ENCODE results near the gene EARS2. TPM values are rescaled to one million over a fixed set of nuclear protein-coding genes. Genes with fewer than 3 reads are reported as not detected.

EARS2 gene
- total RNA-seq, 2 donors from 2014 or later = 18.2 to 83.1 TPM

DNA sequence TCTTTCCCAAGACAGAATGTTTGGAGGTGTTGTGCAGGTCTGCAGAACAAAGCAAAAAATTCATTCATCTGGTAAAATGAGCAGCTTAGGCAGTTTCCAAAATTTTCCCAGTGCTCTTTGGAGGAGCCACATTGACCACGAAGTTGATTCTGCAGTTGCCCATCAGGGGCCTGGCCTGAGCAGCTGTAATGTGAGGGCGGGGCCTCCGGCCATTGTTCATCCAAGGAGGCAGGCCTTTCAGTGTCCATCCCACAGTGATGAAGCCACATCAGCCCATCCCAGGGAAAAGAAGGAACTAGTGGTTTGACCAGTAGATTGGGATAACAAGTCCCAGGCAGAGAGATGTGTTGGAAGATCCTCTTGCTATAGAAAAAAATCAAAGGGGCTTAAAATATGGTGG, 10.5 kb upstream of the EARS2 start:
- 95 to 100% methylated on average over 2 to 3 of the region's 3 CpGs for WGBS, 2 donors
- peaks cover 6 to 51% of the 10 kb centered on the region in 2 donors for H3K36me3 ChIP-seq (replicated peaks in 1 of 2; ENCODE audit: insufficient read depth in 1 of 2, low read depth in 2 of 2)
- H3K4me3 ChIP-seq = no peak overlapping the region
- DNase-seq (no peak), ATAC-seq (no peak)
- TF ChIP-seq POLR2A (IDR thresholded peaks at IDR 0.05) (no peak), CTCF (IDR thresholded peaks at IDR 0.05) (no peak)
- H3K27ac ChIP-seq = no peak overlapping the region
- no peaks in the 10 kb centered on the region for H3K4me1 ChIP-seq
- no peaks in the 10 kb centered on the region for H3K27me3 ChIP-seq
- no peaks in the 10 kb centered on the region for H3K9me3 ChIP-seq
- intact Hi-C loops (cut with DNase I) = no loop called here

GRCh38 chr16:23566724-23567123, 9.6 kb upstream of the EARS2 start:
- Histone ChIP-seq H3K4me1 (no peaks in the 10 kb centered on the region), H3K27me3 (no peaks in the 10 kb centered on the region), H3K27ac (no peak overlapping the region), H3K4me3 (no peak overlapping the region), H3K9me3 (no peaks in the 10 kb centered on the region), H3K36me3 (replicated peaks in 1 of 2; ENCODE audit: insufficient read depth in 1 of 2, low read depth in 2 of 2) (peaks cover 6 to 57% of the 10 kb centered on the region in 2 donors)
- no peak for TF ChIP-seq POLR2A (IDR thresholded peaks at IDR 0.05)
- TF ChIP-seq CTCF (IDR thresholded peaks at IDR 0.05) = no peak
- no peak for ATAC-seq
- 94 to 95% methylated on average over 8 of the region's 8 CpGs for WGBS, 2 donors
- intact Hi-C loops (cut with DNase I) = no loop called here
- DNase-seq = no peak

GRCh38 chr16:23564575-23565363, 7.6 kb upstream of the EARS2 start:
- no peaks in the 10 kb centered on the region for H3K27me3 ChIP-seq
- H3K36me3 ChIP-seq (replicated peaks in 1 of 2; ENCODE audit: insufficient read depth in 1 of 2, low read depth in 2 of 2) = peaks cover 6 to 54% of the 10 kb centered on the region in 2 donors
- intact Hi-C loops (cut with DNase I) = no loop called here
- WGBS, 2 donors = 92% methylated on average over 9 of the region's 9 CpGs
- peak; percentile 21 for ATAC-seq
- no peak overlapping the region for H3K27ac ChIP-seq
- no peaks in the 10 kb centered on the region for H3K9me3 ChIP-seq
- DNase-seq = peak in 1 of 4 donors; percentile 20
- no peak overlapping the region for H3K4me3 ChIP-seq
- TF ChIP-seq POLR2A (IDR thresholded peaks at IDR 0.05) (no peak), CTCF (IDR thresholded peaks at IDR 0.05) (no peak)
- peaks cover 12% of the 10 kb centered on the region for H3K4me1 ChIP-seq

- H3K4me3 ChIP-seq = no peak overlapping the region
- 92% methylated on average over 6 of the region's 6 CpGs for WGBS, 2 donors
- H3K27ac ChIP-seq = no peak overlapping the region
- H3K27me3 ChIP-seq = no peaks in the 10 kb centered on the region
- no peaks in the 10 kb centered on the region for H3K9me3 ChIP-seq
- H3K36me3 ChIP-seq (replicated peaks in 1 of 2; ENCODE audit: insufficient read depth in 1 of 2, low read depth in 2 of 2) = peaks cover 6 to 44% of the 10 kb centered on the region in 2 donors
- intact Hi-C loops (cut with DNase I) = no loop called here
- H3K4me1 ChIP-seq = peaks cover 27% of the 10 kb centered on the region
- DNase-seq = no peak
- ATAC-seq = no peak
- no peak for TF ChIP-seq POLR2A (IDR thresholded peaks at IDR 0.05)
- no peak for TF ChIP-seq CTCF (IDR thresholded peaks at IDR 0.05)
Measured at GRCh38 chr16:23563186-23563585, 6.0 kb upstream of the EARS2 start.

DNA sequence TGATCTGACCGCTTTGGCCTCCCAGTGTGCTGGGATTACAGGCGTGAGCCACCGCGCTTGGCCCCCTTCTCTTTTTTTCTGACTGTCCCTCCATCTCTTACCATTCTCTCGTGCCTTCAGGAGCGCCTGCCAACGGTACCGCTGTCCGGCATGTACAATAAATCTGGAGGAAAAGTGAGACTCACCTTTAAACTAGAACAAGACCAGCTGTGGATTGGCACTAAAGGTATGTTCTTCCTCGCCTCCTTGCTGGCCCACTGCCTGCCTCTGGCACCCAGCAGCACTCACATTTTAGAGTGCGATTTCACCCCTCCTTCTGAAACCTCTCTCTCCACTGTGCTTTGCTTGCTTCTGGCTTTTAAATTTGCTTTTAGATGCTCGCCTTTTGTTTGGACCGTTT, 5.4 kb upstream of the EARS2 start:
- Histone ChIP-seq H3K27me3 (no peaks in the 10 kb centered on the region), H3K36me3 (replicated peaks in 1 of 2; ENCODE audit: insufficient read depth in 1 of 2, low read depth in 2 of 2) (peaks cover 6 to 42% of the 10 kb centered on the region in 2 donors), H3K4me1 (peaks cover 30% of the 10 kb centered on the region), H3K4me3 (no peak overlapping the region), H3K27ac (no peak overlapping the region), H3K9me3 (no peaks in the 10 kb centered on the region)
- no peak for DNase-seq
- no peak for TF ChIP-seq POLR2A (IDR thresholded peaks at IDR 0.05)
- no peak for TF ChIP-seq CTCF (IDR thresholded peaks at IDR 0.05)
- intact Hi-C loops (cut with DNase I) = no loop called here
- 89% methylated on average over 13 of the region's 13 CpGs for WGBS, 2 donors
- ATAC-seq = no peak
